ENCODE results near the gene PTPRM. TPM values are rescaled to one million over a fixed set of nuclear protein-coding genes. Genes with fewer than 3 reads are reported as not detected.
A peak's percentile ranks its signal among the peaks of the same experiment; 100 is the strongest.

The PTPRM gene
- polyA plus RNA-seq, 1 of the 3 experiments (the other 2 are of a cell fraction): 16.0 TPM

DNA sequence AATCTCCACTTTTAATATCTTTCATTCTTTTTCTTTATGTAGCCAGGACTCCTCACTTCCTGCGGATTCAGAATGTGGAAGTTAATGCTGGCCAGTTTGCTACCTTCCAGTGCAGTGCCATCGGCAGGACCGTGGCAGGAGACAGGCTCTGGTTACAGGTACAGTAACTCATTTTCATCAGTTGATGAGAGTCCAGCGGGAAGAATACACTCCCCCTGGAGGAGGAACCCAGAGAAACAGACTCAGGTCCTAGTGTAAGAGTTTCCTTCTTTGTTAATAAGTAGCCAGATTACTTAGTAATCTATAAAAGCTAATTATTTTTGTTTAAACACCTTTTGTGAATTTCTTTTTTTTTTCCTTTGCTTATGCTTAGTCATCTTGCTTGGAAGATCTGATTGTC, 359.4 kb downstream of the PTPRM start:
- Histone ChIP-seq H2AFZ (ENCODE audit: low read depth) (no peak overlapping the region), H3K9me2 (no peaks in the 10 kb centered on the region), H3K27ac (ENCODE audit: low read depth in 2 of 2, low read length in 1 of 2) (no peak overlapping the region), H3K36me3 (replicated peaks in 1 of 2; ENCODE audit: control insufficient read depth in 1 of 2, insufficient read depth in 2 of 2, low read length in 1 of 2) (no peaks in the 10 kb centered on the region), H3F3A (replicated peaks; ENCODE audit: insufficient read depth) (no peaks in the 10 kb centered on the region), H3K27me3 (ENCODE audit: insufficient read depth) (no peaks in the 10 kb centered on the region), H3K9ac (no peak overlapping the region), H3K79me2 (ENCODE audit: insufficient read depth) (no peaks in the 10 kb centered on the region), H3K4me2 (no peak overlapping the region), H3K4me1 (ENCODE audit: control insufficient read depth in 1 of 2, insufficient read depth in 2 of 2, low read depth in 1 of 2, low read length in 1 of 2) (peaks cover 0 to 9% of the 10 kb centered on the region in 2 experiments; a peak in 1 of 4 replicates), H3K4me3 (ENCODE audit: low read depth in 2 of 2, low read length in 1 of 2) (no peak overlapping the region), H4K20me1 (ENCODE audit: insufficient read depth) (no peaks in the 10 kb centered on the region), H3K9me3 (no peaks in the 10 kb centered on the region)
- DNase-seq: peak; percentile 17
- WGBS (ENCODE audit: low lambda C conversion rate): 45% methylated on average over 4 of the region's 4 CpGs
- POLR2A ChIA-PET: no interaction called here
- TF ChIP-seq FOXM1 (IDR thresholded peaks at IDR 0.05; ENCODE audit: low read depth): no peak
- no peak for TF ChIP-seq CHD2 (IDR thresholded peaks at IDR 0.05; ENCODE audit: low read length, partially characterized antibody)
- TF ChIP-seq, protein P1, sequence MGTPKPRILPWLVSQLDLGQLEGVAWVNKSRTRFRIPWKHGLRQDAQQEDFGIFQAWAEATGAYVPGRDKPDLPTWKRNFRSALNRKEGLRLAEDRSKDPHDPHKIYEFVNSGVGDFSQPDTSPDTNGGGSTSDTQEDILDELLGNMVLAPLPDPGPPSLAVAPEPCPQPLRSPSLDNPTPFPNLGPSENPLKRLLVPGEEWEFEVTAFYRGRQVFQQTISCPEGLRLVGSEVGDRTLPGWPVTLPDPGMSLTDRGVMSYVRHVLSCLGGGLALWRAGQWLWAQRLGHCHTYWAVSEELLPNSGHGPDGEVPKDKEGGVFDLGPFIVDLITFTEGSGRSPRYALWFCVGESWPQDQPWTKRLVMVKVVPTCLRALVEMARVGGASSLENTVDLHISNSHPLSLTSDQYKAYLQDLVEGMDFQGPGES (IDR thresholded peaks at IDR 0.05; ENCODE audit: low read depth, low read length): no peak
- no peak for TF ChIP-seq TEAD4 (IDR thresholded peaks at IDR 0.05; ENCODE audit: borderline replicate concordance, insufficient read depth)
- TF ChIP-seq GABPA (IDR thresholded peaks at IDR 0.05; ENCODE audit: low read depth): no peak
- TF ChIP-seq EP300 (IDR thresholded peaks at IDR 0.05; ENCODE audit: borderline replicate concordance in 1 of 2, low read depth in 1 of 2, low read length in 1 of 2): no peak
- no peak for TF ChIP-seq ELF1 (IDR thresholded peaks at IDR 0.05)
- TF ChIP-seq RAD21 (IDR thresholded peaks at IDR 0.05; ENCODE audit: low read length): no peak
- CTCF ChIA-PET: interaction anchor here (0.6 to 1.8 kb wide), 5 partner anchors 8 to 654 kb away, joined by 3 to 4 read pairs (median 4); no protein-coding TSS in a partner anchor

DNA sequence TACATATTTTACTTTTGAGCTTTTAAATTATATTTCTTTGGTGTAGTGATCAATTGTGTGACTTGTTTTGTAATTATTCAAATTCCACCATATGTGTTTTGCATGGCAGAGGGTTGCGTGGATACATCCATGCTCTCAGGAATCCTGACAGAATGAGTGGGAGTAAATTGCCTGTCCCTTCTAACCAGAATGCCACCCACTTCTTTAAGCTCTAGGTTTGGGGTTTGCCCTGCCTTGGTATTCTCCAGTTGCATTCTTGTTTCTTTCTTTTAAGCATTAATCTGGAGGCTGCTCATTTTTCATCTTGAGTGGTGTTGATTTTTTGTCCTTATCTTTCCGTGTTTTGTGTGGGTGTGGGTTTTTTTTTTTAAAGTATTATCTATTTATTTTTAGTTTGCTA, 360.0 kb downstream of the PTPRM start:
- ChIA-PET POLR2A (no interaction called here), CTCF (interaction anchor here (1.0 to 1.8 kb wide), 3 partner anchors 9 to 655 kb away, joined by 4 read pairs; no protein-coding TSS in a partner anchor)
- TF ChIP-seq SIN3A (IDR thresholded peaks at IDR 0.05; ENCODE audit: borderline replicate concordance, low read depth, low read length) (no peak), YY1 (IDR thresholded peaks at IDR 0.05; ENCODE audit: low read depth) (no peak), RAD21 (IDR thresholded peaks at IDR 0.05; ENCODE audit: low read length) (no peak), NFIC (IDR thresholded peaks at IDR 0.05; ENCODE audit: borderline replicate concordance) (no peak), MEF2A (IDR thresholded peaks at IDR 0.05; ENCODE audit: borderline replicate concordance, low read depth) (no peak), TAF1 (IDR thresholded peaks at IDR 0.05; ENCODE audit: borderline replicate concordance, low read depth, low read length) (no peak), SMC3 (IDR thresholded peaks at IDR 0.05; ENCODE audit: low read depth, low read length) (no peak), TCF12 (IDR thresholded peaks at IDR 0.05) (no peak), RFX5 (IDR thresholded peaks at IDR 0.05; ENCODE audit: low read length) (no peak), NRF1 (IDR thresholded peaks at IDR 0.05; ENCODE audit: low read depth, low read length) (no peak), MXI1 (IDR thresholded peaks at IDR 0.05; ENCODE audit: low read depth, low read length) (no peak), FOSL2 (IDR thresholded peaks at IDR 0.05; ENCODE audit: borderline replicate concordance, low read depth) (no peak), RCOR1 (IDR thresholded peaks at IDR 0.05; ENCODE audit: low read length) (no peak)
- TF ChIP-seq, protein P1 (IDR thresholded peaks at IDR 0.05; ENCODE audit: low read depth, low read length): no peak
- no peak for DNase-seq
- WGBS (ENCODE audit: low lambda C conversion rate): 51% methylated on average over 2 of the region's 2 CpGs
- H2AFZ ChIP-seq (ENCODE audit: low read depth): no peak overlapping the region
- H3K36me3 ChIP-seq (replicated peaks in 1 of 2; ENCODE audit: control insufficient read depth in 1 of 2, insufficient read depth in 2 of 2, low read length in 1 of 2): no peaks in the 10 kb centered on the region
- H3F3A ChIP-seq (replicated peaks; ENCODE audit: insufficient read depth): no peaks in the 10 kb centered on the region
- no peak overlapping the region for H3K4me2 ChIP-seq
- no peak overlapping the region for H3K9ac ChIP-seq
- H4K20me1 ChIP-seq (ENCODE audit: insufficient read depth): no peaks in the 10 kb centered on the region
- no peaks in the 10 kb centered on the region for H3K9me2 ChIP-seq
- no peaks in the 10 kb centered on the region for H3K79me2 ChIP-seq (ENCODE audit: insufficient read depth)
- no peak overlapping the region for H3K4me3 ChIP-seq (ENCODE audit: low read depth in 2 of 2, low read length in 1 of 2)
- H3K9me3 ChIP-seq: no peaks in the 10 kb centered on the region
- H3K27me3 ChIP-seq (ENCODE audit: insufficient read depth): no peaks in the 10 kb centered on the region
- H3K27ac ChIP-seq (ENCODE audit: low read depth in 2 of 2, low read length in 1 of 2): no peak overlapping the region
- peaks cover 0 to 9% of the 10 kb centered on the region in 2 experiments; a peak in 1 of 4 replicates for H3K4me1 ChIP-seq (ENCODE audit: control insufficient read depth in 1 of 2, insufficient read depth in 2 of 2, low read depth in 1 of 2, low read length in 1 of 2)
